SU-DHL-6 (cell line): ENCODE results near the gene OLFM2.

Source experiments
- EZH2phosphoT487 ChIP-seq: fragments of 200-600 bp; sonication (generic), shearing (Covaris generic); conservative IDR thresholded peaks from 2 replicates; pipeline ENCODE4 v1.6.1; 2018; ENCODE audit warnings: mild to moderate bottlenecking, antibody characterized with exemption, low read length, moderate library complexity, mixed read lengths
- TF ChIP-seq, protein P1 (sequence below): fragments of 200-600 bp; sonication (generic); IDR thresholded peaks from one replicate; pipeline ENCODE4 v1.5.1; 2017; ENCODE audit warnings: antibody characterized with exemption, mild to moderate bottlenecking, low read length, moderate library complexity; ENCODE audit not compliant: insufficient read depth, poor library complexity, severe bottlenecking

DNA sequence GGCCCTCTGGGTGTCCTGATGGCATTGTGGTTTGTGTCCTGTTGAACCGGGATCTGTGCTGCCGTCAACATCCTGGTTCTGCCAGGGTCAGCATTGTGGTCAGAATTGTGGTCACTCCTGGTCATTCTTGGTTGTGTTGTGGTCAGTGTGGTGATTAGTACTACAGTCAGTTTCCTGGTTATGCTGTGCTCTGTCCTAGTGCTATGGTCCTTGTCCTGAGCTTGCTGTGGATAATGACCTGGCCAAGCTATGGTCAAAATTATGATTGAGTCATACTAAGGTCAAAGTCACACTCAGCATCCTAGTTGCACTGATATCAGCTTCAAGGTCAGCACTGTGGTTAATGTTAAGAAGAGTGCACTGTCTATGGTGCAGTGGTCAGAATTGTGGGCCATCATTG lies 4.5 kb upstream of the OLFM2 start:
- TF ChIP-seq, protein P1, sequence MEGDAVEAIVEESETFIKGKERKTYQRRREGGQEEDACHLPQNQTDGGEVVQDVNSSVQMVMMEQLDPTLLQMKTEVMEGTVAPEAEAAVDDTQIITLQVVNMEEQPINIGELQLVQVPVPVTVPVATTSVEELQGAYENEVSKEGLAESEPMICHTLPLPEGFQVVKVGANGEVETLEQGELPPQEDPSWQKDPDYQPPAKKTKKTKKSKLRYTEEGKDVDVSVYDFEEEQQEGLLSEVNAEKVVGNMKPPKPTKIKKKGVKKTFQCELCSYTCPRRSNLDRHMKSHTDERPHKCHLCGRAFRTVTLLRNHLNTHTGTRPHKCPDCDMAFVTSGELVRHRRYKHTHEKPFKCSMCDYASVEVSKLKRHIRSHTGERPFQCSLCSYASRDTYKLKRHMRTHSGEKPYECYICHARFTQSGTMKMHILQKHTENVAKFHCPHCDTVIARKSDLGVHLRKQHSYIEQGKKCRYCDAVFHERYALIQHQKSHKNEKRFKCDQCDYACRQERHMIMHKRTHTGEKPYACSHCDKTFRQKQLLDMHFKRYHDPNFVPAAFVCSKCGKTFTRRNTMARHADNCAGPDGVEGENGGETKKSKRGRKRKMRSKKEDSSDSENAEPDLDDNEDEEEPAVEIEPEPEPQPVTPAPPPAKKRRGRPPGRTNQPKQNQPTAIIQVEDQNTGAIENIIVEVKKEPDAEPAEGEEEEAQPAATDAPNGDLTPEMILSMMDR, result no peak
- no peak for TF ChIP-seq EZH2phosphoT487
